KOPT-K1 (cell line): ENCODE results near the gene GPC3.
"Not testable (repeated sequence)": the region's sequence is repeated elsewhere in the genome, so short reads cannot be mapped to it uniquely, and the experiment has no call there.

Experiments used
- H3K27ac ChIP-seq: fragments of 200-600 bp; sonication (generic); 2 replicates; pipeline ENCODE4 v1.5.1; 2016; ENCODE audit warnings: antibody characterized with exemption, mild to moderate bottlenecking, low read depth, low read length; ENCODE audit not compliant: poor library complexity, severe bottlenecking
- H3K36me3 ChIP-seq: fragments of 200-600 bp; sonication (generic); 2 replicates; pipeline ENCODE4 v1.5.1; 2017; ENCODE audit warnings: antibody characterized with exemption, mild to moderate bottlenecking, low read length, moderate library complexity; ENCODE audit not compliant: insufficient read depth
- H3K9me3 ChIP-seq: fragments of 200-600 bp; sonication (generic); 2 replicates; pipeline ENCODE4 v1.5.1; 2017; ENCODE audit warnings: antibody characterized with exemption, low read length, mild to moderate bottlenecking; ENCODE audit not compliant: insufficient read depth, poor library complexity, severe bottlenecking

GPC3 gene

GRCh38 chrX:133804072-133804471, 181.3 kb downstream of the GPC3 start:
- Histone ChIP-seq H3K27ac (no peak overlapping the region), H3K9me3 (no peaks in the 10 kb centered on the region), H3K36me3 (no peaks in the 10 kb centered on the region)

DNA sequence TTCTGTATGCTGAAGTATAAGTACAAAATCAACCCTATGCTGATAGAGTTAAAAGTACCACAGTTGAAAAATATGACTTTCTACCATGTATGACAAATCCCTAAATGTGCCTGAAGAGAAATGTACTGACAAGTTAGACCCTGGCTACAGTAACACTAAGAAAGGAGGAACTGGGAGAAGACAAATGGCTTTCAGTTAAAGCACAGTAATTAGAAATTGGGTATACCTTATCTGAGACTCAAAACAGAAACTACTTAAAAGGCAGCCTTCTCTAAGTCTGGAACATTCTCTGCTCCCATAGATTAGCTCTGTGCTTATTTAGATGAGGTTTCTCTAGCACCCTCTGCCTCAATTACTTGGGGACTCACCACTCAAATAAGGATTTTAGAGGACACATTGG, 189.1 kb downstream of the GPC3 start:
- no peaks in the 10 kb centered on the region for H3K36me3 ChIP-seq
- no peak overlapping the region for H3K27ac ChIP-seq
- H3K9me3 ChIP-seq: no peaks in the 10 kb centered on the region

- no peak overlapping the region for H3K27ac ChIP-seq
- H3K9me3 ChIP-seq: no peaks in the 10 kb centered on the region
- H3K36me3 ChIP-seq: no peaks in the 10 kb centered on the region
These were observed 191.3 kb downstream of the GPC3 start for GRCh38 chrX:133794126-133794525.

DNA sequence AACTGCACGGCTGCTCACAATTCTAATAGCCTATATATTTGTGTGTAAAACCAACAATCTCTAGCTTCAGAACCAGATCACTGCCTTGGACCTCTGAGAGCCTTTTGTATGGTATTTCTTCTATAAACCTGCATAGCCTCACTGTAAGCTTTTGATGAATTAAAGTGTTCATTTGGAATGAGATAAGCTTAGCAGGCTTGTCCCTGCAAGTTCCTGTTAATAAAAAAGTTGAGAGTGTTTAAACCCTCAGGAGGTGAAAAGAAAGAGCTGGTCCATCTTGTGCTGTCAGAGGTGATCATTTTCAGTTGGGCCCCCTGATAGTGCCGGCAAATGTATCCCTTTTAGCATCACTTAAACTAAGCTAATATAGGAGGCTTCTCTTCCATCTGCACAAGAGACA, 191.8 kb downstream of the GPC3 start:
- H3K9me3 ChIP-seq: no peaks in the 10 kb centered on the region
- no peaks in the 10 kb centered on the region for H3K36me3 ChIP-seq
- no peak overlapping the region for H3K27ac ChIP-seq

GRCh38 chrX:133792198-133792953, 193.0 kb downstream of the GPC3 start:
- Histone ChIP-seq H3K9me3 (no peaks in the 10 kb centered on the region), H3K36me3 (no peaks in the 10 kb centered on the region), H3K27ac (no peak overlapping the region)

DNA sequence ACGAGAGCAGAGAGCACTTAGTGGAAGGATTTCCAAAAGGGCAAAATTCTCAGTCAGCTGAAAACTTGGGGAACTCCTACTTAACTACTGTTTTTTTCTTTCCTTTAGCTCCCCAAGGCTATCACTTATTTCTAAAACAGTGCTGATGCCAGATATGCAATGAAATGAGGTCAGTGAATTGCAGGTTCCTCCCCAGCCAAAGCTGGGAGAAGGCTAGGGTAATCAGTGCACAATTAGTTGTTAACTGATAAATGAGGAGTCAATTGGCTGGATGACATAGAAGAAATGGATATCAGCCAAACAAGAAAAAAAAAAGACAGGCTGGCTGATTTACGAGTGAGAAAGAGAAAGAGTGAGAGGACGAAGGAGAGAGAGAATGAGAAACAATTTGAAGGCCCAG, 195.6 kb downstream of the GPC3 start:
- Histone ChIP-seq H3K36me3 (no peaks in the 10 kb centered on the region), H3K9me3 (no peaks in the 10 kb centered on the region)

GRCh38 chrX:133786382-133786781, 199.0 kb downstream of the GPC3 start:
- no peaks in the 10 kb centered on the region for H3K9me3 ChIP-seq
- H3K27ac ChIP-seq: no peak overlapping the region
- no peaks in the 10 kb centered on the region for H3K36me3 ChIP-seq

More for the DNA sequence above, 195.6 kb downstream of the GPC3 start:
- no peak overlapping the region for H3K27ac ChIP-seq

GRCh38 chrX:133783274-133783673, 202.1 kb downstream of the GPC3 start:
- H3K27ac ChIP-seq: no peak overlapping the region
- H3K36me3 ChIP-seq: no peaks in the 10 kb centered on the region
- H3K9me3 ChIP-seq: no peaks in the 10 kb centered on the region

- Histone ChIP-seq H3K27ac (no peak overlapping the region), H3K36me3 (no peaks in the 10 kb centered on the region), H3K9me3 (no peaks in the 10 kb centered on the region)
These were observed 204.2 kb downstream of the GPC3 start for GRCh38 chrX:133781174-133781573.

- Histone ChIP-seq H3K36me3 (no peaks in the 10 kb centered on the region), H3K27ac (peak overlapping the region; percentile 35), H3K9me3 (no peaks in the 10 kb centered on the region)
These were observed 209.3 kb downstream of the GPC3 start for GRCh38 chrX:133776072-133776471.

DNA sequence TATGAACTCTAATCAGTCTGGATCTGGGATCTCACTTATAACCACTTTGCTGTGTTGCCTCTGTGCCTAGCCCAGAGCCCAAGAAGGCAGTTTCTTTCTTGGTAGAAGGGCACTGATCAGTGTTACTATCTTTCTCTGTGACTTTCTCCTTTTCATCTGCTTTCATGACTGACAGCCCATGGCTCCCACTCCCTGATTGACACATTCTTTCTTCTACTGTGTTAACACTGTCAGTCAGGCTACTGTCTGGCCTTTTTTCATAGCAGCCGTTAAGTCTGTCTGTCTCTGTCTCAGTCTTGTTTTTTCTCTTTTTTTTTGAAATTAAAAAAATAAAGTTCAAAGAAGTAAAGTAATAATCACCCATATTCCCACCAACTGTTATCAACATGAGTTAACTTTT, 210.6 kb downstream of the GPC3 start:
- Histone ChIP-seq H3K36me3 (no peaks in the 10 kb centered on the region), H3K27ac (peak overlapping the region; percentile 33), H3K9me3 (no peaks in the 10 kb centered on the region)

- no peaks in the 10 kb centered on the region for H3K9me3 ChIP-seq
- no peaks in the 10 kb centered on the region for H3K36me3 ChIP-seq
- H3K27ac ChIP-seq: no peak overlapping the region
These were observed 214.2 kb downstream of the GPC3 start for GRCh38 chrX:133771086-133771646.

- not testable (repeated sequence) for H3K9me3 ChIP-seq, H3K36me3 ChIP-seq
- peak overlapping the region; percentile 62 for H3K27ac ChIP-seq
These were observed 222.3 kb downstream of the GPC3 start for GRCh38 chrX:133762976-133763548.

DNA sequence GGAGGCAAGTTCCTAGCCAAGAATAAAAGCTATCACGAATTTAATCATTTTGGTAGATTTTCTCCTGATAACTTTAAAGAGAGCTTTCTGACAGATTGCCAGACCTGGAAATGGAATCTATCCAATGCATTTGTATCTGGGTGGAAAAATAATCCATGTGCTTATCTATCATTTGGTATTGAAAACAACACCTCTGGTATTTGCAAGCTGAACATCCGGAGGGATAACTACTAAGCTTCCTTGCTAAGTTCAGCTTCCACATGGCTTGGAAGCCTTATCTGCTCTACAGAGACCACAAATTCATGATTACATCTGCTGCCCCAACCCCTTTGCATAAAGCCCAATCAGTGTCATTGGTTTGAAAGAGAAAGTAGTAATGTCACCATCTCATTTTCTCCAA, 230.7 kb downstream of the GPC3 start:
- no peaks in the 10 kb centered on the region for H3K9me3 ChIP-seq
- no peaks in the 10 kb centered on the region for H3K36me3 ChIP-seq
- peak overlapping the region; percentile 43 for H3K27ac ChIP-seq

GRCh38 chrX:133749951-133750350, 235.4 kb downstream of the GPC3 start:
- no peaks in the 10 kb centered on the region for H3K36me3 ChIP-seq
- no peaks in the 10 kb centered on the region for H3K9me3 ChIP-seq
- H3K27ac ChIP-seq: peak overlapping the region; percentile 92

- Histone ChIP-seq H3K36me3 (no peaks in the 10 kb centered on the region), H3K27ac (peak overlapping the region; percentile 92), H3K9me3 (no peaks in the 10 kb centered on the region)
These were observed 236.0 kb downstream of the GPC3 start for GRCh38 chrX:133749370-133749769.
